ENCODE measurements around the gene FILIP1L. TPM values are rescaled to one million over a fixed set of nuclear protein-coding genes. Genes with fewer than 3 reads are reported as not detected.
A peak's percentile ranks its signal among the peaks of the same experiment; 100 is the strongest.

Gene FILIP1L
- total RNA-seq, 1 donor from 2014 or later = 29.2 TPM

DNA sequence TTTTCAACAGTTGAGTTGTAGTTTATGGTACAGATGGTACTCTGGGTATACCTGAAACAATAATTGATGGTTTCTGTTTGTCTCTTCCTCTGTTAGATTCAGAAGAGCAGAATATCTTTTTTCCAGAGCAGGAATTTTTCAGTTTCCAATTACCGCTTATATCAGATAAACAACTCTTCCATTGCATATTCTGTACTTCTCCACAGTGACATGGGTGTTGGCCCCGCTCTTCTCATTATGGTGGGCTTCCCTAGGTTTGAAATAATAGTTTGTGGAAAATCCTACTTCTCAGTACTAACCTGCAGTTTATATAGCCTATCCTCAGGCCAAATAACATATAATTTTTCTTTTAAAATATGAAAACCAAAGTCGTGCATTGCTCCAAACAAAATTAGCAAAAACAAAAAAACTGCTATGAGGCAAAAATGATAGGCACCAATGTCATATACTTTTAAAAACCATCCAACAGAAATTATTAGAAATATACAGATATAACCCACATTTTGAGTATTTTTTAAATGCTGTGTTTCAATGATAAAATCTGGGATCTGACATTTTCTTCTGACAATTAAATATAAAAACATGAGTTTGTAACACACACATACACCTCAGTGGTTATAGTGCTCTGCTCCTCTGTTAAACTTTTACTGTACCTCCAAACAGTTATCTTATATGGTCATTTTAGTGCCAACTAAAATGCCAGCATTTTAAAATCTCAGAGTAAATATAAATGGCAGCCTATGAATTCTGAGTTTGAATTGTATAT is 239.9 kb downstream of the FILIP1L start:
- peaks cover 0 to 8% (median 7%) of the 10 kb centered on the region in 3 donors for H3K36me3 ChIP-seq (ENCODE audit: control insufficient read depth in 3 of 3, insufficient read depth in 3 of 3, low read length in 3 of 3)
- H3K27ac ChIP-seq (ENCODE audit: low read depth, low read length) = peak overlapping the region; percentile 86
- H3K9ac ChIP-seq (ENCODE audit: low read depth in 1 of 3, low read length in 3 of 3) = peak overlapping the region; percentile 26 to 95 (median 75)
- peaks cover 5 to 25% (median 17%) of the 10 kb centered on the region in 3 donors for H3K4me1 ChIP-seq (ENCODE audit: control insufficient read depth in 3 of 3, insufficient read depth in 3 of 3, low read length in 3 of 3)
- H3K27me3 ChIP-seq (ENCODE audit: control insufficient read depth in 3 of 3, insufficient read depth in 3 of 3, low read length in 3 of 3) = no peaks in the 10 kb centered on the region
- H3K4me3 ChIP-seq (ENCODE audit: low read length in 3 of 3) = peak overlapping the region in 2 of 3 donors; percentile 36 to 87
- no peaks in the 10 kb centered on the region for H3K9me3 ChIP-seq (ENCODE audit: control insufficient read depth in 3 of 3, low read length in 3 of 3)

DNA sequence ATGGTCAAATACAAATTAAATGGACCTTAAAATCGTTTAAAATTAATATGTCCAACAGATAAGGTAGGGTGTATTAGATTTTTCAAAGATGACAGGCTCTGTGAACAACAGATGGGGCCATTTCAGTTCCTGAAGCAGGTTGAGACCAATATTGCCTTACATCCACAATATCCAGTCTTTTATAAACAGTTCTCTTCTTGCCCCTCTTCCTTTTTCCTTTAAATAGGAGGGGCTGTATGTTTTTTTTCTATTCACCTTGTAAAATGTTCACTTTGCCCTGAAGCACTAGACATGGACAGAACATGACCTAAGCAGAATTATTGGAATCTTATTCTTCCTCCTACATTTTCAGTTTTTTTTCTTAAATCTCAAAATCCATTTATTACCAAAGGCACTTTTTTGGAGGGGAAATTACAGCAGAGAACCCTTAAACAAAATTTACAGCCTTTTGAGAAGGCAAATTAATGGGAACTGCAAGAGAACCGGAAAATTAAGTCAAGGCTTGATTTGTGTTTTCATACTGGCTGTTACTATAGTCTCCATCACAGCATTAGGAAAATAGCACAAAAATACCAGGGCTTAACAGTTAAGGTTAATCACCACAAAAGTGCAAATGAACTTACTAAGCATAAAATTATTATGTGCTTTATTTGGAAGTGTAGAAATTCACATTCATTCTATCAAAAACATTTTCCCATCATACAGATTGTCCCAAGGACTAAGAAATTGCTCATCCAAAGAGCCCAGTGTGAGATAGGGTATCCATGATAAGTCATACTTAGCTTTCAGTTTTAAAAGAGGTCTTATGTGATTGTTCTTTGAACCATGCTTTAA is 240.8 kb downstream of the FILIP1L start:
- Histone ChIP-seq H3K9me3 (ENCODE audit: control insufficient read depth in 3 of 3, low read length in 3 of 3) (no peaks in the 10 kb centered on the region), H3K9ac (ENCODE audit: low read depth in 1 of 3, low read length in 3 of 3) (peak overlapping the region; percentile 26 to 75 (median 57)), H3K27ac (ENCODE audit: low read depth, low read length) (peak overlapping the region; percentile 86), H3K4me3 (ENCODE audit: low read length in 3 of 3) (peak overlapping the region; percentile 4 to 87 (median 52)), H3K4me1 (ENCODE audit: control insufficient read depth in 3 of 3, insufficient read depth in 3 of 3, low read length in 3 of 3) (peaks cover 6 to 24% (median 16%) of the 10 kb centered on the region in 3 donors), H3K36me3 (ENCODE audit: control insufficient read depth in 3 of 3, insufficient read depth in 3 of 3, low read length in 3 of 3) (peaks cover 0 to 8% (median 7%) of the 10 kb centered on the region in 3 donors), H3K27me3 (ENCODE audit: control insufficient read depth in 3 of 3, insufficient read depth in 3 of 3, low read length in 3 of 3) (no peaks in the 10 kb centered on the region)

DNA sequence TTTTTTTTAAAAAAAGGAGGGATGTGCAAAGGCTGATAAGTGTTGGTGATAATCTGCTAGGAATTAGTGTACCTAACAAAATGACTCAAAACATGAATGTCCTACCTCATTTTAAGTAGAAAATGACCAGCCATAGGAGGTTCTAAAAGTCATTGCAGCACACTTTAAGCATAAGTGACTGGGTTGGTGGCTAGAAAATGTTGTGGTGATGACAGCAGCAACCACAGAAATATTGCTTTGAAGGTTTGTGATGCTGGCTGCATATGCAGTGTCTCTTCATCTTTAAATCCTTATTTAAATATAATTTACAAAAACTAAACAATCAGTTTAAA is 241.4 kb downstream of the FILIP1L start:
- peak overlapping the region; percentile 86 for H3K27ac ChIP-seq (ENCODE audit: low read depth, low read length)
- peak overlapping the region in 2 of 3 donors; percentile 4 to 57 for H3K9ac ChIP-seq (ENCODE audit: low read depth in 1 of 3, low read length in 3 of 3)
- no peaks in the 10 kb centered on the region for H3K9me3 ChIP-seq (ENCODE audit: control insufficient read depth in 3 of 3, low read length in 3 of 3)
- H3K27me3 ChIP-seq (ENCODE audit: control insufficient read depth in 3 of 3, insufficient read depth in 3 of 3, low read length in 3 of 3) = no peaks in the 10 kb centered on the region
- peaks cover 3 to 8% (median 7%) of the 10 kb centered on the region in 3 donors for H3K36me3 ChIP-seq (ENCODE audit: control insufficient read depth in 3 of 3, insufficient read depth in 3 of 3, low read length in 3 of 3)
- H3K4me3 ChIP-seq (ENCODE audit: low read length in 3 of 3) = peak overlapping the region in 2 of 3 donors; percentile 36 to 87
- H3K4me1 ChIP-seq (ENCODE audit: control insufficient read depth in 3 of 3, insufficient read depth in 3 of 3, low read length in 3 of 3) = peaks cover 12 to 29% (median 16%) of the 10 kb centered on the region in 3 donors

DNA sequence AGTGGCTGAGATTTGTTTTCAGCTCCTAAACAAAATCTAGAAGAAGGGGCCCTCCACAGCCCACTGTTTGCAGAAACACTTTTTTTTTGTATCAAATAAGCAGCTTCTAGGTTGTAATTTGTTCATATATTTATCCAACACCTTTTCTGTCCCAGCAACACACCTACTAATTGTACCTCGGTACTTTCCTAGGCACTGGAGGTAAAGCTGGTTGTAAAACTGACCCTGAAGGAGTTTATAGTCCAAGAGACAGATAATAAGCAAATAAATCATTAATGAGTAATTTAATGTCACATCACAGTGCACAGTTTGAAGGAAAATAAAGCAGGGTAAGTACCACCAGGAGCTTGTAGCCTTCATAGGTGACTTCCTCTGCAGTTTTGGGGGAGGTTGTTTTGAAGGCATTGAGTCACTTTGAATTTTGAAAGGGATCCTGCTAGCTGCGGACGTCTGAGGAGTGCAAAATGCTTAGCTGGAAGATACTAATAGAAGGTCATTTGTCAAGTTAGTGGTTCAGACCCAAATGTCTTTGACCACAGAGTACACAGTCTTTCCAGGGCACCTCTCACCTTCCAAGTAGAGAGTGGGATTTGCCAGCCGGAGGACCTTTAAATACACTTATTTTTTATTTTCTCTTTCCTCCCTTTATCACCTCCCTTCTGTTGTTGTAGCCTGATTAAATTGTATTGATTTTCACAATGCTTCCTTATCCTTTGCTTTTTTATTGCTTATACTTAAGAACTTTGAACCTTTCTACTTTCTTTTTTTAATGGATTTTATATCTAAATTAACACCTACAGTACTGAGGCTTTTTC is 242.9 kb downstream of the FILIP1L start:
- H3K36me3 ChIP-seq (ENCODE audit: control insufficient read depth in 3 of 3, insufficient read depth in 3 of 3, low read length in 3 of 3) = peaks cover 3 to 9% (median 8%) of the 10 kb centered on the region in 3 donors
- no peaks in the 10 kb centered on the region for H3K27me3 ChIP-seq (ENCODE audit: control insufficient read depth in 3 of 3, insufficient read depth in 3 of 3, low read length in 3 of 3)
- H3K4me3 ChIP-seq (ENCODE audit: low read length in 3 of 3) = peak overlapping the region in 2 of 3 donors; percentile 3 to 39
- H3K4me1 ChIP-seq (ENCODE audit: control insufficient read depth in 3 of 3, insufficient read depth in 3 of 3, low read length in 3 of 3) = peaks cover 12 to 36% (median 15%) of the 10 kb centered on the region in 3 donors
- H3K27ac ChIP-seq (ENCODE audit: low read depth, low read length) = peak overlapping the region; percentile 86
- peak overlapping the region in 2 of 3 donors; percentile 3 to 17 for H3K9ac ChIP-seq (ENCODE audit: low read depth in 1 of 3, low read length in 3 of 3)
- no peaks in the 10 kb centered on the region for H3K9me3 ChIP-seq (ENCODE audit: control insufficient read depth in 3 of 3, low read length in 3 of 3)

DNA sequence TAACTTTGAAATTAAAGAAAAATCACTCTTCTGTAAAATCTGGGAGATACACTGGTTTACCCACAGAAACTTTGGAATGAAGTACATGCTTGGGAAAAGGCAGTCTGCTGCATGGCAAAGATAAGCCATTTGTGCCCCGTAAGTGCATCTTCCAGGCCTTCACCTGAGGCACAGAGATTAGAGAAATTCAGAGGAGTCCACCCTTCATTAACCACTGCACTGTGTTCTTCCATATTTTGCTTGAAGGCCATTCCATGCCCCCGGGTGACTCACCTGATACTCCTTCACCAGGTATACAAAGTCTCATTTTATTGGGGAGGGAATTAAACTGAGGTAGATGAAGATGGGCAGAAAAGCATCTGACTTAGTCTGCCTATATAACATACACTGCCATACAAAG is 243.6 kb downstream of the FILIP1L start:
- H3K27me3 ChIP-seq (ENCODE audit: control insufficient read depth in 3 of 3, insufficient read depth in 3 of 3, low read length in 3 of 3) = no peaks in the 10 kb centered on the region
- H3K4me3 ChIP-seq (ENCODE audit: low read length in 3 of 3) = peak overlapping the region in 2 of 3 donors; percentile 3 to 34
- H3K36me3 ChIP-seq (ENCODE audit: control insufficient read depth in 3 of 3, insufficient read depth in 3 of 3, low read length in 3 of 3) = peaks cover 3 to 9% (median 8%) of the 10 kb centered on the region in 3 donors
- H3K27ac ChIP-seq (ENCODE audit: low read depth, low read length) = peak overlapping the region; percentile 53
- no peaks in the 10 kb centered on the region for H3K9me3 ChIP-seq (ENCODE audit: control insufficient read depth in 3 of 3, low read length in 3 of 3)
- H3K9ac ChIP-seq (ENCODE audit: low read depth in 1 of 3, low read length in 3 of 3) = peak overlapping the region in 2 of 3 donors; percentile 11 to 17
- H3K4me1 ChIP-seq (ENCODE audit: control insufficient read depth in 3 of 3, insufficient read depth in 3 of 3, low read length in 3 of 3) = peaks cover 12 to 40% (median 18%) of the 10 kb centered on the region in 3 donors

DNA sequence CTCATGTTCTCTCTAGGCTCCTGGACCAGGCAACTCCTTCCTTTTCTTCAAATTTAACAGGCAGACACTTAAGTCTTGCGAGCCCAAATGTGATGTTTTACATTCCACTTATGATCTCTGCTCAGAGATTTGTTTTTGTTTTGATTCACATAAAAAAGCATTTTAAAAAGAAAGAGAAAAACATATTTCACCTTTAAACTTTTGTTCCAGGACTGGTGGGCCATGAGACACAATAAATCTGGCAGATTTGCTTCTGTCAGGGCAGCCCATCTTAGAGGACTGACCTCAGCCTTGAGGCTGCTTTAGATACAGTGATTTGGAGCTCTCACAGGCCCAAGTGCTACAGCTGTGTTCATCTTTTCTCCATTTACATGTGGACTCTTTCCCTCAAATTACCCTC is 244.7 kb downstream of the FILIP1L start:
- peak overlapping the region; percentile 53 for H3K27ac ChIP-seq (ENCODE audit: low read depth, low read length)
- H3K9me3 ChIP-seq (ENCODE audit: control insufficient read depth in 3 of 3, low read length in 3 of 3) = no peaks in the 10 kb centered on the region
- H3K4me1 ChIP-seq (ENCODE audit: control insufficient read depth in 3 of 3, insufficient read depth in 3 of 3, low read length in 3 of 3) = peaks cover 12 to 44% (median 18%) of the 10 kb centered on the region in 3 donors
- peak overlapping the region in 1 of 3 donors; percentile 34 for H3K4me3 ChIP-seq (ENCODE audit: low read length in 3 of 3)
- H3K27me3 ChIP-seq (ENCODE audit: control insufficient read depth in 3 of 3, insufficient read depth in 3 of 3, low read length in 3 of 3) = no peaks in the 10 kb centered on the region
- H3K9ac ChIP-seq (ENCODE audit: low read depth in 1 of 3, low read length in 3 of 3) = no peak overlapping the region
- peaks cover 3 to 9% (median 8%) of the 10 kb centered on the region in 3 donors for H3K36me3 ChIP-seq (ENCODE audit: control insufficient read depth in 3 of 3, insufficient read depth in 3 of 3, low read length in 3 of 3)

DNA sequence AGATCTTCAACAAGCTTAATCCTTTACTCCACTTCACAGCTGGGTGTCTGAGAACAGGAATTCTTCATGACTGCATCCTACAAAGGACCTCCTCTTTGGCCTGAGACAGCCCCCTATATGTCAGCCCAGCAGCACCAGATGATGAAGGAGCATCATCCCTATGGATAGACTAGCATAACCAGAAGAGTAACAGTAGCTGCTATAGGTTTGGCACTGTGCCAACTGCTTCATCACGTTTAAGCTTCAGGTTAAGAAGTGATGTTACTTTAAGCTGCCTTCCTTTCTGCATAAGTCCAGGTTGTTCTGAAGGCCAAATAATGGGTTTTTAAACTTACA is 246.0 kb downstream of the FILIP1L start:
- peak overlapping the region; percentile 28 for H3K27ac ChIP-seq (ENCODE audit: low read depth, low read length)
- peak overlapping the region in 1 of 3 donors; percentile 4 for H3K4me3 ChIP-seq (ENCODE audit: low read length in 3 of 3)
- no peaks in the 10 kb centered on the region for H3K27me3 ChIP-seq (ENCODE audit: control insufficient read depth in 3 of 3, insufficient read depth in 3 of 3, low read length in 3 of 3)
- peaks cover 14 to 45% (median 18%) of the 10 kb centered on the region in 3 donors for H3K4me1 ChIP-seq (ENCODE audit: control insufficient read depth in 3 of 3, insufficient read depth in 3 of 3, low read length in 3 of 3)
- H3K36me3 ChIP-seq (ENCODE audit: control insufficient read depth in 3 of 3, insufficient read depth in 3 of 3, low read length in 3 of 3) = peaks cover 3 to 9% (median 8%) of the 10 kb centered on the region in 3 donors
- H3K9me3 ChIP-seq (ENCODE audit: control insufficient read depth in 3 of 3, low read length in 3 of 3) = no peaks in the 10 kb centered on the region
- H3K9ac ChIP-seq (ENCODE audit: low read depth in 1 of 3, low read length in 3 of 3) = no peak overlapping the region

DNA sequence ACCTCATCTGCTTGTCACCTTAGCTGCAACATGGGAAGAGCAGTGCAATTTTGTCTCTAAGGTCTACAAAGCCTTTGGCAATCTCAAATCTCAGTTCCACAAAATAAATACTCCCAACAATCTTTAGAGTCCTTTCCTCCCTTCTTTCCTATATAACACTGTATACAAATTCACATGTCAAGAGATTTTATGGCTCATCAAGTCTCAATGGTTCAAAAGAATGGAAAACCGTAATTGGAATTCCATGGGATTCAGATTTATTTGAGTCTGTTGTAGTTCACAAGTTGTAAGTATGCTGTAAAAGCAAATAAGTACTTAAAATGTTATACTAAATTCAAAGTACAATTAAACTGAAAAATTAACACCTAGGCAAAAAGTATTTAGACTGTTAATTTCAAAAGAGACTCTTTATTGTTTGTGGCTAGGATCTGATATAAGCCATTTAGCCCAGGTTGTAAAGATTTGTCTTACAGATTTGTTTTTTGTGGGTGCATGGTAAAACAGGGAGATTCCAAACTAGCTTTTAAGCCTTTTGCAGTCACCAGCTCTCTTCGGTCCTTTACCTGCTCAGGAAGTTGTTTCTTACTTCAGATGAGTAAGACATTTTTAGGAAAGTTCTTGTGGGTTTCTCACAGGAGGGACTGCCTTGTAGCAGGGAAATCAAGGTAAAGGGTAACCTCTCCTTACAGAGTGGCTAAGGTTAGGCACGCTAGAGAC is 246.5 kb downstream of the FILIP1L start:
- peaks cover 8 to 13% (median 8%) of the 10 kb centered on the region in 3 donors for H3K36me3 ChIP-seq (ENCODE audit: control insufficient read depth in 3 of 3, insufficient read depth in 3 of 3, low read length in 3 of 3)
- peaks cover 16 to 43% (median 23%) of the 10 kb centered on the region in 3 donors for H3K4me1 ChIP-seq (ENCODE audit: control insufficient read depth in 3 of 3, insufficient read depth in 3 of 3, low read length in 3 of 3)
- peak overlapping the region; percentile 28 for H3K27ac ChIP-seq (ENCODE audit: low read depth, low read length)
- no peaks in the 10 kb centered on the region for H3K9me3 ChIP-seq (ENCODE audit: control insufficient read depth in 3 of 3, low read length in 3 of 3)
- peak overlapping the region in 1 of 3 donors; percentile 4 for H3K4me3 ChIP-seq (ENCODE audit: low read length in 3 of 3)
- no peak overlapping the region for H3K9ac ChIP-seq (ENCODE audit: low read depth in 1 of 3, low read length in 3 of 3)
- no peaks in the 10 kb centered on the region for H3K27me3 ChIP-seq (ENCODE audit: control insufficient read depth in 3 of 3, insufficient read depth in 3 of 3, low read length in 3 of 3)

DNA sequence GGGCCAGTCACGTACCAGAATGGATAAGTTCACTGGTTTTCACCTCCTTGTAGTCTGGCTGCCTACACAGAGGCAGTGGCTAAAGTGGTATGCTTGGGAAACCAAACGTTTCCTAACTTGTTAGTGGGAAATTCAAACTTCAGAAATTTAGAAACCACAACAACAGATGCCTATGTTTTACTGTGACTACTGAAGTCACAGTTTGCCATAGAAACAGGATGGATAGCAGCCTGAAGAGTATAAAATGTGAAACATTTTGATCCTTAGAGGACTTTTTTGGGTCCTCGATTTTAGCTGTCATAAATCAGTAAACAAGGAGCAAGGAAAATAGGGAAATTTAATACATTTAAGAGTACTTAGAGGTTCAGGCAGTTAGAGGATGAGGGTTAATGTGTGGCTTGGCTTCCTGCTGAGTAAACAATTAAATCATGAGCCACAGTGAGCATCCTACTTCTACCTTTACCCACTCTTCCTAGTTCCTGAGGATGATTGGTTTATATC is 248.0 kb downstream of the FILIP1L start:
- Histone ChIP-seq H3K4me1 (ENCODE audit: control insufficient read depth in 3 of 3, insufficient read depth in 3 of 3, low read length in 3 of 3) (peaks cover 21 to 43% (median 28%) of the 10 kb centered on the region in 3 donors), H3K9me3 (ENCODE audit: control insufficient read depth in 3 of 3, low read length in 3 of 3) (no peaks in the 10 kb centered on the region), H3K36me3 (ENCODE audit: control insufficient read depth in 3 of 3, insufficient read depth in 3 of 3, low read length in 3 of 3) (peaks cover 8 to 22% (median 8%) of the 10 kb centered on the region in 3 donors), H3K27ac (ENCODE audit: low read depth, low read length) (peak overlapping the region; percentile 40), H3K4me3 (ENCODE audit: low read length in 3 of 3) (no peak overlapping the region), H3K9ac (ENCODE audit: low read depth in 1 of 3, low read length in 3 of 3) (no peak overlapping the region), H3K27me3 (ENCODE audit: control insufficient read depth in 3 of 3, insufficient read depth in 3 of 3, low read length in 3 of 3) (no peaks in the 10 kb centered on the region)

Data from skeletal muscle tissue (tissue), 4 donors.